Endodermal cell (in vitro differentiated cells): ENCODE data around the gene CCDC33. TPM values are rescaled to one million over a fixed set of nuclear protein-coding genes. Genes with fewer than 3 reads are reported as not detected.

Experiments
- DNase-seq: peaks from one replicate; pipeline ENCODE4 v3.0.0-alpha.2; 2017
- H3K27ac ChIP-seq: 2 replicates; pipeline ENCODE4 v1.5.1; 2013; ENCODE audit warnings: mild to moderate bottlenecking, low read depth, low read length, moderate library complexity
- H3K27me3 ChIP-seq: 2 replicates; pipeline ENCODE4 v1.6.1; 2013; ENCODE audit warnings: mild to moderate bottlenecking, low read length, moderate library complexity; ENCODE audit not compliant: insufficient read depth, control insufficient read depth, poor library complexity, severe bottlenecking
- H3K36me3 ChIP-seq: 2 replicates; pipeline ENCODE4 v1.7.0; 2013; ENCODE audit warnings: mild to moderate bottlenecking, low read length, moderate library complexity; ENCODE audit not compliant: control insufficient read depth, insufficient read depth
- H3K4me1 ChIP-seq: one replicate; pipeline ENCODE4 v1.7.0; 2013; ENCODE audit warnings: low read length; ENCODE audit not compliant: control insufficient read depth, insufficient read depth
- H3K4me3 ChIP-seq: 2 replicates; pipeline ENCODE4 v1.5.1; 2013; ENCODE audit warnings: mild to moderate bottlenecking, low read length, moderate library complexity
- H3K9ac ChIP-seq: 2 replicates; pipeline ENCODE4 v1.6.1; 2013; ENCODE audit warnings: mild to moderate bottlenecking, low read length, moderate library complexity; ENCODE audit not compliant: poor library complexity, severe bottlenecking; ENCODE audit errors: extremely low read depth
- H3K9me3 ChIP-seq: 2 replicates; pipeline ENCODE4 v1.6.1; 2013; ENCODE audit warnings: mild to moderate bottlenecking, low read length, moderate library complexity; ENCODE audit not compliant: control insufficient read depth
- H3K27ac Mint-ChIP-seq: 2 replicates; pipeline ENCODE4 v1.8.0; 2020; ENCODE audit warnings: mixed read lengths
- H3K27me3 Mint-ChIP-seq: 2 replicates; pipeline ENCODE4 v1.8.0; 2021; ENCODE audit warnings: mild to moderate bottlenecking, mixed read lengths; ENCODE audit not compliant: insufficient read depth
- H3K36me3 Mint-ChIP-seq: 2 replicates; pipeline ENCODE4 v1.8.0; 2020; ENCODE audit warnings: low read depth, mixed read lengths
- H3K4me1 Mint-ChIP-seq: 2 replicates; pipeline ENCODE4 v1.8.0; 2020; ENCODE audit warnings: mixed read lengths
- H3K4me3 Mint-ChIP-seq: 2 replicates; pipeline ENCODE4 v1.8.0; 2020; ENCODE audit warnings: mild to moderate bottlenecking, moderate library complexity, mixed read lengths
- H3K9me3 Mint-ChIP-seq: 2 replicates; pipeline ENCODE4 v1.8.0; 2020; ENCODE audit warnings: mild to moderate bottlenecking, mixed read lengths
- WGBS, 2 experiments: methylation state at CpG; one replicate each; pipeline versions ENCODE4 v1.1.5 to v1.1.7; 2013; ENCODE audit warnings: missing lambda C conversion rate in 2 of 2, mixed read lengths in 1 of 2; ENCODE audit not compliant: insufficient coverage in 1 of 2, insufficient read length in 1 of 2; 5-methylcytosine and 5-hydroxymethylcytosine counted together
- total RNA-seq, 2 donors: library from RNA; stranded (reverse); fragmentation: NEBNext Ultra II Directional in 1 of 2; extraction: Animal tissue kit (Norgen Biotek cat#: 25700) in 1 of 2; gene quantifications; 2 replicates in 1 of 2; 3 replicates in 1 of 2; pipeline ENCODE4 v1.2.1, GENCODE V29; 2021
- TF ChIP-seq, protein P1 (sequence below): fragments of 200-600 bp; sonication (generic); conservative IDR thresholded peaks from 2 replicates; pipeline ENCODE4 v1.5.0; 2021; ENCODE audit warnings: antibody characterized with exemption, mild to moderate bottlenecking

Gene CCDC33
- total RNA-seq, 2 donors from 2014 or later: 2.8 to 3.5 TPM

DNA sequence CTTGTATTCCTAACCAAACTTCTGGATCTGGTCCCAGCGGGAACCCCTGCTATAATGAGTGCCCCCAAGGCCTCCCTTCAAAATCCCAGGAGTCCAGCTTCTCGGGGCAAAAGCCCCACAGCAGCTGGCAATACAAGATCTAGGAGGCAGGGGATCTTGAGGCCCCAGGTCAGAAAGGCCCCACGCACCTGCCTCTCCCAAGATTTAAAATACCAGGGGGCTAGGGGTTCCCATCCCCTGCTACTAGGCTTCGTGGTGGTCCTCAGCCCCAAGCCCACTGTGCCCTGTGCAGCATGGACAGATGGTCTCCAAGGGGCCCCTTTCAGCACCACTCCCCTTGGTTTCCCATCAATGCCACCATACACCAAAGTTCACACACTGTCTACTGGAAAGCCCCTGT is 147.2 kb downstream of the CCDC33 start:
- Histone ChIP-seq H3K4me1 (no peaks in the 10 kb centered on the region), H3K27ac (no peak overlapping the region), H3K27me3 (no peaks in the 10 kb centered on the region), H3K36me3 (no peaks in the 10 kb centered on the region), H3K9me3 (no peaks in the 10 kb centered on the region), H3K4me3 (no peak overlapping the region), H3K9ac (no peak overlapping the region)
- no peaks in the 10 kb centered on the region for H3K27me3 Mint-ChIP-seq
- no peaks in the 10 kb centered on the region for H3K36me3 Mint-ChIP-seq
- DNase-seq: no peak
- 90 to 93% methylated on average over 3 to 4 of the region's 4 CpGs for WGBS, 2 experiments
- no peaks in the 10 kb centered on the region for H3K9me3 Mint-ChIP-seq
- peaks cover 4% of the 10 kb centered on the region for H3K4me1 Mint-ChIP-seq
- peak overlapping the region; percentile 13 for H3K27ac Mint-ChIP-seq
- no peak overlapping the region for H3K4me3 Mint-ChIP-seq
- TF ChIP-seq, protein P1, sequence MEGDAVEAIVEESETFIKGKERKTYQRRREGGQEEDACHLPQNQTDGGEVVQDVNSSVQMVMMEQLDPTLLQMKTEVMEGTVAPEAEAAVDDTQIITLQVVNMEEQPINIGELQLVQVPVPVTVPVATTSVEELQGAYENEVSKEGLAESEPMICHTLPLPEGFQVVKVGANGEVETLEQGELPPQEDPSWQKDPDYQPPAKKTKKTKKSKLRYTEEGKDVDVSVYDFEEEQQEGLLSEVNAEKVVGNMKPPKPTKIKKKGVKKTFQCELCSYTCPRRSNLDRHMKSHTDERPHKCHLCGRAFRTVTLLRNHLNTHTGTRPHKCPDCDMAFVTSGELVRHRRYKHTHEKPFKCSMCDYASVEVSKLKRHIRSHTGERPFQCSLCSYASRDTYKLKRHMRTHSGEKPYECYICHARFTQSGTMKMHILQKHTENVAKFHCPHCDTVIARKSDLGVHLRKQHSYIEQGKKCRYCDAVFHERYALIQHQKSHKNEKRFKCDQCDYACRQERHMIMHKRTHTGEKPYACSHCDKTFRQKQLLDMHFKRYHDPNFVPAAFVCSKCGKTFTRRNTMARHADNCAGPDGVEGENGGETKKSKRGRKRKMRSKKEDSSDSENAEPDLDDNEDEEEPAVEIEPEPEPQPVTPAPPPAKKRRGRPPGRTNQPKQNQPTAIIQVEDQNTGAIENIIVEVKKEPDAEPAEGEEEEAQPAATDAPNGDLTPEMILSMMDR: no peak

DNA sequence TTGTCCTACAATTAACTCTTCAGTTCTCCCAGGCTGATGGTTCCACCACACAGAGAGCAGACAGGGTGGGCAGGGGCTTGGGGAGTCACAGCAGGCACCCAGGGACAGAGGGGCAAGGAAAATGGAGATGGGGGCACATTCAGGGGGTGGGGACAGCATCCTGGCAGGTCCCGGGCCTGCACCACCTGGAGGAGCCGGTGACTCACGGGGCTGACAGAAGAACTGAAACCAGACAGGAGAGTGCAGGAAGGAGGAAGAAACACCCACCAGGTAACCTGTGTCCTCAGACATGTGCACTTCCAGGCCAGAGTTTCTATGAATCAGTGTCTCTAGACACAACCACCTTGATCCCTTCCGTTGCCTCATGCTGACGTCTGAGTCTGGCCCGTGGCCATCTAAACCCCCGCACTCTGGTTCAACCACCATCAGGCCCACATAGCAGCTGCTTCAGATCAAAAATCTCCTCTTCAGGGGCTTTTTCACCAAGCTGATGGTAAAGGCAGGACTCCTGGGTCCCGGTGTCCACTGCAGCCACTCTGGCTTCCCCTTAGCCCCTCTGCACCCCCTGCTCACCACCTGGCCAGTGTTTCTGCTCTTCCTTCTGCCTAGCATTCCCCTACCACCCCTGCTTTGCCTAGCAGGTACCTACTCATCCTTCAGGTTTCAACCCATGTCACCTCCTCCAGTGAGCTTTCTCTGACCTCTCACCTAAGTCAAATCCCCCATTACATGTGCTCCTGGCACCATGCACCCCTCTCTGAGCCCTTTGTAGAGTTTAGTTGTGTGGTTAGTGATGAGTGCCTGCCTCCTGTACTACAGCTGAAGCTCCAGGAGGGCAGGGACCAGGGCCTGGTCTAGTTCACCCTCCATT is 147.8 kb downstream of the CCDC33 start:
- Histone ChIP-seq H3K27me3 (no peaks in the 10 kb centered on the region), H3K4me1 (no peaks in the 10 kb centered on the region), H3K36me3 (no peaks in the 10 kb centered on the region), H3K9me3 (no peaks in the 10 kb centered on the region), H3K27ac (no peak overlapping the region), H3K9ac (no peak overlapping the region), H3K4me3 (no peak overlapping the region)
- Mint-ChIP-seq H3K4me3 (no peak overlapping the region), H3K27ac (peak overlapping the region; percentile 13), H3K4me1 (peaks cover 4% of the 10 kb centered on the region), H3K27me3 (no peaks in the 10 kb centered on the region), H3K36me3 (no peaks in the 10 kb centered on the region), H3K9me3 (no peaks in the 10 kb centered on the region)
- TF ChIP-seq, protein P1: no peak
- 91 to 93% methylated on average over 7 to 8 of the region's 8 CpGs for WGBS, 2 experiments
- no peak for DNase-seq

DNA sequence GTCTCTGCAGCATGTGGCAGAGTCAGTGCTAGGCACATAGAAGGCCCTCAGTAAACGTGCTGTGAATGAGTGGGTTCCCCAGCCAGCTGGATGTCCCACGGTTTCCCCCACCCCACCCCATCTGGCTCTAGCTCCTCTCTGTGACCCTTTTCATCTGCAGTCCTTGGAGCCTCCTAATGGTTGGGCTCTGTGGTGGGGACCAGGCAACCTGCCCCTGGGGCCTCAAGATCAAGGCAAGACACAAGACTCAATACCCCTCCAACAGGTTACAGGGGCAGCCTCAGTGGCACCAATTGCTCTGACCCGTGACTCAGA is 148.4 kb downstream of the CCDC33 start:
- H3K9me3 ChIP-seq: no peaks in the 10 kb centered on the region
- TF ChIP-seq, protein P1: no peak
- no peak overlapping the region for H3K4me3 ChIP-seq
- H3K9ac ChIP-seq: no peak overlapping the region
- WGBS, 2 experiments: 77 to 80% methylated on average over 2 to 3 of the region's 3 CpGs
- Mint-ChIP-seq H3K4me3 (no peak overlapping the region), H3K9me3 (no peaks in the 10 kb centered on the region), H3K4me1 (peaks cover 9% of the 10 kb centered on the region), H3K27ac (no peak overlapping the region), H3K36me3 (no peaks in the 10 kb centered on the region), H3K27me3 (no peaks in the 10 kb centered on the region)
- DNase-seq: no peak
- no peaks in the 10 kb centered on the region for H3K27me3 ChIP-seq
- no peak overlapping the region for H3K27ac ChIP-seq
- no peaks in the 10 kb centered on the region for H3K36me3 ChIP-seq
- no peaks in the 10 kb centered on the region for H3K4me1 ChIP-seq
